ENCODE results near the gene GAS2L2.
A peak's percentile ranks its signal among the peaks of the same experiment; 100 is the strongest.

Gene GAS2L2

DNA sequence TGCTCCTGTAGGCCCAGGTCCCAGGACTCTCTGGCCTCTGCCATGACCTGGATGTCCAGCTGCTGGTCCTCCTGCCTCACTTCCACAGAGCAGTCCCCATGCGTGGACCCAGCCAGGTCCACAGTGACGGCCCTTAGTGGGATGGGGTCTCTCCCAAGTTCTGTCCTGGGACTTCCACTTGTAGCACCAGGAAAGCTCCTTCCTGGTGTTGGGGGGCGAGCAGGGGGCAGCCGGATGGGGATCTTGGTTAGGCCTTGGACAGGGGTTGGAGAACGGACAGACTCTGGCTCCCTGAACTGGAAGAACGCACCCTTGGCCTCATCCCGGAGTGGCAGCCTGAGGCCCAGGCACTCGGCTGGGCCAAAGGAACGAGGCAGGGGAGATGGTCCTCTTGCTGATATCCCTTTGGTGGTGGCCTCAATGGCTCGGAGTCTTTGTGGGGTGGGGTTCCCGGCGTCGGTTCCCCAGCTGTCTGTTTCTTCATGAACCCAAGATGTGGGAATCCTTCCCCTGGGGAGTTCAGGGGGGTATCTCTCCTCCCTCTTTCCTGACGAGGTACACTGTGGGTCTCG, 7.2 kb downstream of the GAS2L2 start:
- DNase-seq (ENCODE audit: low read depth) = no peak

DNA sequence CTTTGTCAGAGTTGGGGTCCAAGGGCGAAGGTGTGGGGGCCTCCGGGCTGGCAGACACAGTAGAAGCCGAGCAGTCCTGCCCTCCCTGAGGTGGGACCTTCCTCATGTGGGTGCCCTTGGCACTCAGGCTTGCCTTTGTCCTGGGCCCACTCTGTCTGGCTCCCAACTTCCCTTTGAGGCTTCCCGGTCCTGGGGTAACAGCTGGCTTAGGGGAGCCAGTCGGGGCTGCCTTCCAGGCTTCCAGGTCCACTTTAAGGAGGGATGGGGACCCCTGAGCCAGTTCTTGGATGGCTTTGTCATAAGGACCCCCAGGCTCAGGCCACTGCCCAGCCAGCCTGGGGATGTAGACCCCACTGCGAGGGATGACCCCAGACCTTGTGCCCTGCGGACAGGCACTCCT, 7.8 kb downstream of the GAS2L2 start:
- no peak for DNase-seq (ENCODE audit: low read depth)

GRCh38 chr17:35744830-35745229, 8.2 kb downstream of the GAS2L2 start:
- no peak for DNase-seq (ENCODE audit: low read depth)

DNA sequence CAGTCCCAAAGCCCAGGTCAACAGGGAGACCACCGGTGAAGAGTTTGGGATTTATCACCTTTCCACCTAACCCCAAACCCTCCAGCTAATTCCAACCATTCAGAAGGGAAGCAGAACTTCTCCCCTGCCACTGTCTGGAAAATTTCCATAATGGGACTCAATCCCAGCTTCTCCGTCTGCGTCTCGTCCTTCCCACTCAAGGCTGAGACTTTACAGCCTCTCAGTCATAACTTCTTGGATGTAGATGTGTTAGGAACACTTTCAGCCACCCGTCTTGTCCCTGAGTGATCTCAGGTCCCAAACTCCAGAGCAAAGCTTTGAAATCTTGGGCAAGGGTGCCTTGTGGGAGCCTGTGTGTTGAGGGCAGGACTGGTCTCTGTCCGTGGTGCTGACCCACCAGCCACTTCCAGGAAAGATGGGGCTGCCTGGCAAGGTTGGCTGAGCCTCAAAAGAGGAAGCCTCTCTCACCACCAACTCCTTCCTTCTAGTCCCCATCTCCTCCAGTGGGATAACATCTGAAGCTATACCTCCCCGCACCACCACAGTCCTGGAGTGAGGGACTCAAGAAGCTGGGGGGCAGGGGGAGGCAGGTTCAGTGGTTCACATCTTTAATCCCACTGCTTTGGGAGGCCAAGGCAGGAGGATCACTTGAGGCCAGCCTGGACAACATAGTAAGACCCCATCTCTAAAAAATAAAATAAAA, 9.3 kb downstream of the GAS2L2 start:
- DNase-seq (ENCODE audit: low read depth) = peak; percentile 45

DNA sequence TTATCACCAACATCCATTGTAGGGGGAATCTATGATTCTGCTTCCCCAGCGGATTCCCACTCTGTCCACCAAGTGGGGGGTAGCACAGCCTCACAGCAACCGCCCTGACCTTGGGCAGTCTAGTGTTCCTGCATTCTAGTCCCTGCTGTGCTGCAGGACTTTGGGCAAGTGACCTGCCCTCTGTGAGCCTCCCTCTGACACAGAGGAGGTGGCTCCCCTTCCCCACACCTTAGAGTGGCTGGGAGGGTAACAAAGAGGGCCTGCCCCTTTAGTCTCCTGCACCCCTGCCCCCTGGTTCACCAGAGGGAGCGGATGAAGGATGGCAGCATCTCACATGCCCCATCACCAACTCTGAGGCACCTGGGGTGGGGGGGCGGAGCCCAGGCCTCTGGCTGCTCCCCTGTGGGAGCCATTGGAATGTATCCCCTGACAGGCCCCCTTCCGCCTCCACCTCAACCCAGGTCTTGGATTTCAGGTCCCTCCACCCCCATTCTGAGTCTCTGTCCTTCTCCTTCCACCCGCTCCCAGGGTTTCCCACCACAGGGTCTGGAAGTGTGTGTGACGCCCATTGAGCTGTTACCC, 10.1 kb downstream of the GAS2L2 start:
- DNase-seq (ENCODE audit: low read depth) = no peak

GRCh38 chr17:35742496-35742895, 10.5 kb downstream of the GAS2L2 start:
- DNase-seq (ENCODE audit: low read depth) = no peak

- DNase-seq (ENCODE audit: low read depth) = no peak
Observed at GRCh38 chr17:35740997-35741931, 11.8 kb downstream of the GAS2L2 start.

DNA sequence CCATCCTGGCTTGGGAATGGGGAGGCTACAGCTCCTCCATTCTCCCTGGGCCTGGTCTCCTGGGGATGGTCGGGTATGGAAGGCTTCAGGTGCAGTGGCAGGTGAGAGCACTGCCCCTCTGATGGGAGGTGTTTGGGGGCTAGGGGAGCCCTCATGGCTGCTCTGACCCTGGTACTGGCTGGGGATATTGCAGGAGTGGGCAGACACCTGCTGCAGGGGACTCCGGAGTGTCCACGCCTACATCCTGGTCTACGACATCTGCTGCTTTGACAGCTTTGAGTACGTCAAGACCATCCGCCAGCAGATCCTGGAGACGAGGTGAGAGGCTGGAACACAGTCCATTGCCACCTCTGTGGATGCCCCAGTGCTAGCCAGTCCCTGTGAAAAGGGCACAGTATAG, 12.8 kb downstream of the GAS2L2 start:
- no peak for DNase-seq (ENCODE audit: low read depth)

GRCh38 chr17:35738519-35739133, 14.4 kb downstream of the GAS2L2 start:
- no peak for DNase-seq (ENCODE audit: low read depth)

DNA sequence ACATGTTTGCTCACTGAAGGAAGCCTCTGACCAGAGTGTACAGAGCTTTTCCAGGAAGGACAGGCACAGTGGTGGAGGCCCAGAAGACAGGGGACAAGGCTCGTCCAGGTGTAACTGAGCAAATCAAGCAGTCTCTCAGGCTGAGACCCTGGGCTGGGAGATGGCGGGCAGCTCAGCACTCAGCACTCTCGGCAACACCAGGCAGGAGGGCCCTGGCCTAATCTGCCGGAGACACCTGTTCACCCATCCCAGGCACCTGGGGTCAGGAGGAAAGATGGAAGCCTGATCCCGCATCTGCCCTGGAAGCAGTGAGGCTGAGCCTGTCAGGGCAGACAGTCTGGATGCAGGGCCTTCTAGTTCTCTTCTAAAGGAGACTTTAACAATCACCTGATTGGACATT, 16.8 kb downstream of the GAS2L2 start:
- DNase-seq (ENCODE audit: low read depth) = no peak

- no peak for DNase-seq (ENCODE audit: low read depth)
Observed at GRCh38 chr17:35735036-35735805, 17.8 kb downstream of the GAS2L2 start.

GRCh38 chr17:35734396-35734795, 18.6 kb downstream of the GAS2L2 start:
- DNase-seq (ENCODE audit: low read depth) = no peak

GRCh38 chr17:35733366-35733765, 19.7 kb downstream of the GAS2L2 start:
- DNase-seq (ENCODE audit: low read depth) = no peak

DNA sequence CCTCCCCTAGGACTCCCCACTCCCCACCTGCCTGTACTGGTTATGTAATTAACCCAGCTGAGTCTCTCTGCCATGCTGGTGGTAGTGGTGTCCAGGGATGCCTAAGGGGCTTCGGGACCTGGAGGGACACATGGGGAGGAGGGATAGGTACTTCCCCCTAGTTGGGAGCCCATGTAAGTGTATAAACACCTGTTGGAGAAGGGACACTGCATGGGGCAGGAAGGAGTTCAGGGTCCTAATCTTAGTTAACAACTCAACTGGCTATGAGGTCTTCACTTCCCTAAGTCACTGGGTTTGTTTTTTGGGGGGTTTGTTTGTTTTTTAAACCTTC, 20.3 kb downstream of the GAS2L2 start:
- DNase-seq (ENCODE audit: low read depth) = no peak

- DNase-seq (ENCODE audit: low read depth) = no peak
Observed at GRCh38 chr17:35731917-35732805, 20.9 kb downstream of the GAS2L2 start.

DNA sequence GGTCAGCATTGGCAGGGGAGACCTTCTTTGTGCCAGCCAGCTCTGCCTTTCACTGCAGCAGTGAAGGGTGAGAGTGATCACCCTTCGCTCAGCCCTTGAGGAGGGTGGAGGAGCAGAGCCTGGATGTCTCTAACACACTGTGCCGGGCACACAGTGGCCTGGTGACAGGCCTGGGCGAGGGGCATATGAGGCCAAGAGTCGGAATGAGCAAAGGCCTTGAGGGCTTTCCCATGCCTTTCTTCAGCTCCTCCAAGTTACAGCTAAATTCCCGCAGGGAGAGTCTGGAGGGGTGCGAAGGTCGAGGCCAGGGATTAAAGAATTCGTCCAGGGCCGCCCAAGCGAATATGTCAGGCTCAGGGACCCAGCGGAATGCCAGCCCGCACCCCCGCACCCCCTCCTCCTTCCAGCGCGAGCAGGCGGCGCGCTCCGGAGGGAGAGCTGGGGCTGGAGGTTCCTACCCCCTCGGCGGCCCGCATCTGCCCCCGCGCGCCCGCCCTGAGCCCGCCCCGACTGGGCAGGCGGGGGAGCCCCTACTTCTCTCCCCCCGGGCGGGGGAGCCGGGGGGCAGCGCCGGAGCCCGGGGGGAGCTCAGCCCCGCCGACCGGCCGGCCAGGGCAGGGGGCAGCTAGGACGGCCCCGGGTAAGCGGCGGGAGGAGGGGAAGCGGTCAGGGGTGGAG, 21.7 kb downstream of the GAS2L2 start, which contains the start of gene RASL10B:
Gene RASL10B, plus strand, starts transcription at position 401 of the 678 bp plus-strand sequence. CDS start 3,546 bp downstream, outside the sequence.
- DNase-seq (ENCODE audit: low read depth) = peak; percentile 41

GRCh38 chr17:35730400-35731005, 22.5 kb downstream of the GAS2L2 start:
- DNase-seq (ENCODE audit: low read depth) = no peak

DNA sequence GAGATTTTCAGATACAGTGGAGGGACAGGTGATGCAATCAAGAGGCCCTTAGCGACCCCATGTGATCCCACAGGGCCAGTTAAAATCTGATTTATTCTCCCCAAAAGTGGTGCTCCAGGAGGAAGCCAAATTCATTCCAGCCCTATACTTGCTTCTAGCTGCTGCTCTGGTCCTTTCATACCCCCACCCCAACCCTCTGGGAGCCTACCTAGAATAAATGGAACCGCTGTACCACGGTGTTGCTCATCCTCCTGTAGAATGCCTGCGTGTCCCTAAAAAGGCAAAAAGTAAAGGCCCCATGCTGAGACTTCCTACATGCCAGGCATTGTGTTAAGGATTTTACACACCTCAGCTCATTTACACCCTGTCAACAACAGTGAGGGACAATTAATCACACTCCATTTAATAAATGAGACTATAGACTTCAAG, 23.6 kb downstream of the GAS2L2 start:
- no peak for DNase-seq (ENCODE audit: low read depth)

- DNase-seq (ENCODE audit: low read depth) = no peak
Observed at GRCh38 chr17:35728551-35728950, 24.5 kb downstream of the GAS2L2 start.

Data from amniotic epithelial cell (primary cell).